ENCODE data around the gene SCAMP5.

SCAMP5 gene

GRCh38 chr15:75031848-75032247 is 36.5 kb downstream of the SCAMP5 start:
- Histone ChIP-seq H2AFZ (ENCODE audit: low read depth, low read length) (no peak overlapping the region), H2BK12ac (ENCODE audit: low read length in 2 of 2) (no peak overlapping the region), H3K4me3 (ENCODE audit: insufficient read depth in 1 of 2, low read depth in 1 of 2, low read length in 2 of 2) (no peak overlapping the region), H3K4me2 (ENCODE audit: low read length, poor library complexity, severe bottlenecking) (no peak overlapping the region), H3K4ac (ENCODE audit: low read depth in 1 of 2, low read length in 2 of 2) (no peak overlapping the region), H2BK15ac (ENCODE audit: low read depth, poor library complexity, severe bottlenecking) (no peak overlapping the region), H3K9me3 (ENCODE audit: control insufficient read depth, low read length) (no peaks in the 10 kb centered on the region), H3K27ac (ENCODE audit: low read length, poor library complexity, severe bottlenecking) (no peak overlapping the region), H3K36me3 (ENCODE audit: control insufficient read depth in 1 of 2, insufficient read depth in 2 of 2, low read depth in 1 of 2, low read length in 2 of 2) (peaks cover 4 to 22% of the 10 kb centered on the region in 2 experiments), H2BK5ac (ENCODE audit: low read depth, low read length, poor library complexity, severe bottlenecking) (no peak overlapping the region), H3K27me3 (ENCODE audit: control insufficient read depth in 1 of 2, insufficient read depth in 1 of 2, low read length in 2 of 2) (no peaks in the 10 kb centered on the region), H3K23ac (ENCODE audit: low read length in 2 of 2) (no peak overlapping the region), H3K9ac (ENCODE audit: low read length) (no peak overlapping the region), H3K18ac (ENCODE audit: low read depth in 1 of 2, low read length in 2 of 2) (no peak overlapping the region), H4K8ac (ENCODE audit: low read length) (no peak overlapping the region), H4K91ac (ENCODE audit: low read length) (no peak overlapping the region), H2BK120ac (ENCODE audit: low read depth, low read length) (no peak overlapping the region), H2AK5ac (ENCODE audit: low read length, severe bottlenecking) (no peak overlapping the region), H3K79me1 (replicated peaks; ENCODE audit: low read length, poor library complexity, severe bottlenecking) (peaks cover 28% of the 10 kb centered on the region), H3K14ac (ENCODE audit: low read length in 2 of 2) (no peak overlapping the region), H3K4me1 (ENCODE audit: control insufficient read depth, insufficient read depth, low read depth, low read length) (peaks cover 14% of the 10 kb centered on the region)
- DNase-seq, result no peak
- 68% methylated on average over 4 of the region's 4 CpGs for WGBS

- Histone ChIP-seq H2BK5ac (ENCODE audit: low read depth, low read length, poor library complexity, severe bottlenecking) (no peak overlapping the region), H3K4me2 (ENCODE audit: low read length, poor library complexity, severe bottlenecking) (no peak overlapping the region), H4K8ac (ENCODE audit: low read length) (no peak overlapping the region), H3K9me3 (ENCODE audit: control insufficient read depth, low read length) (no peaks in the 10 kb centered on the region), H3K18ac (ENCODE audit: low read depth in 1 of 2, low read length in 2 of 2) (no peak overlapping the region), H3K14ac (ENCODE audit: low read length in 2 of 2) (no peak overlapping the region), H3K27me3 (ENCODE audit: control insufficient read depth in 1 of 2, insufficient read depth in 1 of 2, low read length in 2 of 2) (no peaks in the 10 kb centered on the region), H2BK120ac (ENCODE audit: low read depth, low read length) (no peak overlapping the region), H3K27ac (ENCODE audit: low read length, poor library complexity, severe bottlenecking) (no peak overlapping the region), H2AK5ac (ENCODE audit: low read length, severe bottlenecking) (no peak overlapping the region), H3K36me3 (ENCODE audit: control insufficient read depth in 1 of 2, insufficient read depth in 2 of 2, low read depth in 1 of 2, low read length in 2 of 2) (peaks cover 4 to 22% of the 10 kb centered on the region in 2 experiments), H2BK12ac (ENCODE audit: low read length in 2 of 2) (no peak overlapping the region), H2BK15ac (ENCODE audit: low read depth, poor library complexity, severe bottlenecking) (no peak overlapping the region), H2AFZ (ENCODE audit: low read depth, low read length) (no peak overlapping the region), H3K23ac (ENCODE audit: low read length in 2 of 2) (no peak overlapping the region), H3K4me3 (ENCODE audit: insufficient read depth in 1 of 2, low read depth in 1 of 2, low read length in 2 of 2) (no peak overlapping the region), H3K79me1 (replicated peaks; ENCODE audit: low read length, poor library complexity, severe bottlenecking) (peaks cover 30% of the 10 kb centered on the region), H3K4ac (ENCODE audit: low read depth in 1 of 2, low read length in 2 of 2) (no peak overlapping the region), H3K9ac (ENCODE audit: low read length) (no peak overlapping the region), H3K4me1 (ENCODE audit: control insufficient read depth, insufficient read depth, low read depth, low read length) (peaks cover 14% of the 10 kb centered on the region), H4K91ac (ENCODE audit: low read length) (no peak overlapping the region)
- WGBS, result 100% methylated on average over 1 of the region's 2 CpGs
- DNase-seq, result no peak
Observed at GRCh38 chr15:75032395-75032794, 37.0 kb downstream of the SCAMP5 start.

GRCh38 chr15:75033809-75034208 is 38.4 kb downstream of the SCAMP5 start:
- 87% methylated on average over 5 of the region's 6 CpGs for WGBS
- H3K23ac ChIP-seq (ENCODE audit: low read length in 2 of 2), result no peak overlapping the region

GRCh38 chr15:75034615-75035014 is 39.3 kb downstream of the SCAMP5 start:
- Histone ChIP-seq H3K9me3 (ENCODE audit: control insufficient read depth, low read length) (no peaks in the 10 kb centered on the region), H2BK5ac (ENCODE audit: low read depth, low read length, poor library complexity, severe bottlenecking) (no peak overlapping the region), H3K4ac (ENCODE audit: low read depth in 1 of 2, low read length in 2 of 2) (no peak overlapping the region), H3K14ac (ENCODE audit: low read length in 2 of 2) (no peak overlapping the region), H3K4me3 (ENCODE audit: insufficient read depth in 1 of 2, low read depth in 1 of 2, low read length in 2 of 2) (no peak overlapping the region), H4K91ac (ENCODE audit: low read length) (no peak overlapping the region), H2AK5ac (ENCODE audit: low read length, severe bottlenecking) (no peak overlapping the region), H3K18ac (ENCODE audit: low read depth in 1 of 2, low read length in 2 of 2) (no peak overlapping the region), H3K36me3 (ENCODE audit: control insufficient read depth in 1 of 2, insufficient read depth in 2 of 2, low read depth in 1 of 2, low read length in 2 of 2) (peaks cover 0 to 13% of the 10 kb centered on the region in 2 experiments), H2BK12ac (ENCODE audit: low read length in 2 of 2) (no peak overlapping the region), H3K27me3 (ENCODE audit: control insufficient read depth in 1 of 2, insufficient read depth in 1 of 2, low read length in 2 of 2) (no peaks in the 10 kb centered on the region), H3K4me1 (ENCODE audit: control insufficient read depth, insufficient read depth, low read depth, low read length) (peaks cover 11% of the 10 kb centered on the region), H3K27ac (ENCODE audit: low read length, poor library complexity, severe bottlenecking) (no peak overlapping the region), H2BK15ac (ENCODE audit: low read depth, poor library complexity, severe bottlenecking) (no peak overlapping the region), H2AFZ (ENCODE audit: low read depth, low read length) (no peak overlapping the region), H3K23ac (ENCODE audit: low read length in 2 of 2) (no peak overlapping the region), H3K79me1 (replicated peaks; ENCODE audit: low read length, poor library complexity, severe bottlenecking) (peaks cover 36% of the 10 kb centered on the region), H3K9ac (ENCODE audit: low read length) (no peak overlapping the region), H4K8ac (ENCODE audit: low read length) (no peak overlapping the region), H3K4me2 (ENCODE audit: low read length, poor library complexity, severe bottlenecking) (no peak overlapping the region), H2BK120ac (ENCODE audit: low read depth, low read length) (no peak overlapping the region)
- WGBS, result over 99% methylated on average over 6 of the region's 8 CpGs
- DNase-seq, result no peak

More at GRCh38 chr15:75033809-75034208, 38.4 kb downstream of the SCAMP5 start:
- Histone ChIP-seq H3K36me3 (ENCODE audit: control insufficient read depth in 1 of 2, insufficient read depth in 2 of 2, low read depth in 1 of 2, low read length in 2 of 2) (peaks cover 0 to 13% of the 10 kb centered on the region in 2 experiments), H3K18ac (ENCODE audit: low read depth in 1 of 2, low read length in 2 of 2) (no peak overlapping the region), H3K4me1 (ENCODE audit: control insufficient read depth, insufficient read depth, low read depth, low read length) (peaks cover 14% of the 10 kb centered on the region), H2BK15ac (ENCODE audit: low read depth, poor library complexity, severe bottlenecking) (no peak overlapping the region), H2BK5ac (ENCODE audit: low read depth, low read length, poor library complexity, severe bottlenecking) (no peak overlapping the region), H3K27ac (ENCODE audit: low read length, poor library complexity, severe bottlenecking) (no peak overlapping the region), H2AK5ac (ENCODE audit: low read length, severe bottlenecking) (no peak overlapping the region), H2BK12ac (ENCODE audit: low read length in 2 of 2) (no peak overlapping the region), H4K91ac (ENCODE audit: low read length) (no peak overlapping the region), H2BK120ac (ENCODE audit: low read depth, low read length) (no peak overlapping the region), H4K8ac (ENCODE audit: low read length) (no peak overlapping the region), H3K9me3 (ENCODE audit: control insufficient read depth, low read length) (no peaks in the 10 kb centered on the region), H2AFZ (ENCODE audit: low read depth, low read length) (no peak overlapping the region), H3K4me3 (ENCODE audit: insufficient read depth in 1 of 2, low read depth in 1 of 2, low read length in 2 of 2) (no peak overlapping the region), H3K4ac (ENCODE audit: low read depth in 1 of 2, low read length in 2 of 2) (peak overlapping the region in 1 of 2 experiments; percentile 21), H3K79me1 (replicated peaks; ENCODE audit: low read length, poor library complexity, severe bottlenecking) (peaks cover 33% of the 10 kb centered on the region), H3K9ac (ENCODE audit: low read length) (no peak overlapping the region), H3K27me3 (ENCODE audit: control insufficient read depth in 1 of 2, insufficient read depth in 1 of 2, low read length in 2 of 2) (no peaks in the 10 kb centered on the region), H3K14ac (ENCODE audit: low read length in 2 of 2) (no peak overlapping the region), H3K4me2 (ENCODE audit: low read length, poor library complexity, severe bottlenecking) (no peak overlapping the region)
- no peak for DNase-seq

Data from mesenchymal stem cell (in vitro differentiated cells and primary cell).